PC-3 (cell line): ENCODE results near the gene SYMPK. TPM values are rescaled to one million over a fixed set of nuclear protein-coding genes. Genes with fewer than 3 reads are reported as not detected.

Experiments used
- ATAC-seq: fragments of 200-7000 bp; cut with Tn5 transposase; 2 replicates; pipeline ENCODE4 v1.9.1; 2020; ENCODE audit warnings: mild to moderate bottlenecking, moderate library complexity
- BruUV-seq: library from RNA; stranded (reverse); fragments of 400-500 nt; replicated peaks from 2 replicates; lab custom pipeline; 2021; lab: Mats Ljungman, UMichigan
- CTCF ChIA-PET: fragments of 300-600 bp; sonication (Branson Sonifier 250); formaldehyde crosslinking; loops from one replicate; lab custom pipeline; 2022; ENCODE audit warnings: antibody characterized with exemption; lab: Charles Lee
- POLR2A ChIA-PET: fragments of 300-600 bp; sonication (Branson Sonifier 250); formaldehyde crosslinking; loops from one replicate; lab custom pipeline; 2022; ENCODE audit warnings: antibody characterized with exemption; ENCODE audit not compliant: unreplicated experiment; lab: Charles Lee
- DNase-seq: peaks from one replicate; pipeline ENCODE4 v3.0.0-alpha.2; 2015
- H2AFZ ChIP-seq: fragments of 300-600 bp; sonication (generic); 2 replicates; pipeline ENCODE4 v1.6.0; 2016; ENCODE audit warnings: antibody characterized with exemption, low read length
- H3F3A ChIP-seq: fragments of 300-600 bp; sonication (generic); one replicate; pipeline ENCODE4 v1.6.0; 2017; ENCODE audit warnings: antibody characterized with exemption, low read length, control low read depth, mild to moderate bottlenecking; ENCODE audit not compliant: unreplicated experiment
- H3K27ac ChIP-seq: fragments of 300-600 bp; sonication (generic); 2 replicates; pipeline ENCODE4 v1.5.1; 2016; ENCODE audit warnings: mild to moderate bottlenecking, low read length
- H3K27me3 ChIP-seq: fragments of 300-600 bp; sonication (generic); 2 replicates; pipeline ENCODE4 v1.6.1; 2016; ENCODE audit warnings: low read length, mixed read lengths
- H3K36me3 ChIP-seq: fragments of 300-600 bp; sonication (generic); 2 replicates; pipeline ENCODE4 v1.6.1; 2016; ENCODE audit warnings: low read depth, mixed run types, low read length, mixed read lengths
- H3K4me1 ChIP-seq: fragments of 300-600 bp; sonication (generic); 2 replicates; pipeline ENCODE4 v1.5.1; 2016; ENCODE audit warnings: low read length; ENCODE audit not compliant: insufficient read depth
- H3K4me2 ChIP-seq: fragments of 300-600 bp; sonication (generic); 2 replicates; pipeline ENCODE4 v1.6.0; 2016; ENCODE audit warnings: low read length
- H3K4me3 ChIP-seq: fragments of 300-600 bp; sonication (generic); 2 replicates; pipeline ENCODE4 v1.5.1; 2016; ENCODE audit warnings: mild to moderate bottlenecking, low read length, mixed read lengths
- H3K79me2 ChIP-seq: fragments of 300-600 bp; sonication (generic); 2 replicates; pipeline ENCODE4 v1.6.1; 2017; ENCODE audit warnings: low read length, mixed read lengths
- H3K9ac ChIP-seq: fragments of 300-600 bp; sonication (generic); 2 replicates; pipeline ENCODE4 v1.6.0; 2016; ENCODE audit warnings: mild to moderate bottlenecking, low read length
- H3K9me2 ChIP-seq: fragments of 300-600 bp; sonication (generic); replicated peaks from 2 replicates; pipeline ENCODE4 v1.6.1; 2016; ENCODE audit warnings: mixed run types, low read length, mixed read lengths
- H3K9me3 ChIP-seq: fragments of 300-600 bp; sonication (generic); 2 replicates; pipeline ENCODE4 v1.6.1; 2016; ENCODE audit warnings: low read length, mixed read lengths
- H4K20me1 ChIP-seq: fragments of 300-600 bp; sonication (generic); 2 replicates; pipeline ENCODE4 v1.6.1; 2016; ENCODE audit warnings: low read length, mixed read lengths
- EZH2 ChIP-seq: fragments of 300-600 bp; sonication (generic); IDR thresholded peaks from one replicate; pipeline ENCODE4 v1.6.1; 2017; ENCODE audit warnings: antibody characterized with exemption, mild to moderate bottlenecking, low read length; ENCODE audit not compliant: unreplicated experiment
- EZH2phosphoT487 ChIP-seq: fragments of 300-600 bp; sonication (generic); IDR thresholded peaks from 2 replicates; pipeline ENCODE4 v1.6.1; 2018; ENCODE audit warnings: mild to moderate bottlenecking, antibody characterized with exemption, low read length, borderline replicate concordance
- intact Hi-C: fragments of 100-400 bp; cut with micrococcal nuclease; formaldehyde crosslinking; loops from 2 replicates; pipeline ENCODE4 v1.9.0; 2023
- total RNA-seq: library from RNA; depleted of rRNA; stranded (reverse); fragments of >200 nt; gene quantifications from 2 replicates; pipeline ENCODE4 v1.2.3, GENCODE V29; 2014
- TF ChIP-seq, protein P1 (sequence below): fragments of 300-600 bp; sonication (generic); conservative IDR thresholded peaks from 2 replicates; pipeline ENCODE4 v1.5.1; 2017; ENCODE audit warnings: antibody characterized with exemption, low read depth, mild to moderate bottlenecking, low read length

SYMPK gene
- total RNA-seq, 1 experiment from 2014 or later = 36.6 TPM

DNA sequence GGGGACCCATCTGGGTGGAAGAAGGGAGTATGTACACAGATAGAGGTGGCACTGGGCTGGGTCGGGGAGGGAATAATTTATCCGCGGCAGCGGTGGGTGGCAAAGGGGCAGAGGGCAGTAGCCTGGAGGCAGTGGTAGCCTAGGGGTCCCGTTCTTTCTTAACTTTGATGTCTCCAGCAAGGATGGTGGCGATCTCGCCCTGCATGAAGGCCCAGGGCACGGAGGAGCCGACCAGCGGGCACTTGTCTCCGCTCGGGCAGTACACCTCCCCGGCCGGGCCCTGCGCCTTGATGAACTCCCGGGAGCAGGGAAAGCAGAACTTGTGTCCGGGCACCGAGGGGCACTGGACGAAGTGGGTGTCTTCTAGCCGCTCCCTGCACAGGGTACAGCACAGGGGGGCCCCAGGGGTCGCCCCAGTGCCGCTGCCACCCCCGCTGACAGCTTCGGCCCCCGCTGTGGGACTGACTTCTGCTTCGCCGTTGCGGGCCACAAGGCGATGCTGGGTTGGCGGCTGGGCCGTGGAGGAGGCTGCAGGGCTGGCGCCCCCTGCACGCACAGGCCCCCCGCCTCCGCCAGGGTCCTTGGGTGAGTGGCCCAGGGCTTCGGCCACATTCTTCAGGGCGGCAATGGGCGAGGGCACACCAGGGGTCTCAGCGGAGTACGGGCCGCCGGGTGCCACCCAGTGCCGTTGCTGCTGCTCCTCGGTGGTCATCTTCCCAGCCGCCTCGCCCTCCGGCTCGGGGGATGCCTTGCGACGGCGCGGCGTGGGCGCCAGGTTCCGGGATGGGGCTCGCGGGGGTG is 21.1 kb upstream of the SYMPK start:
- Histone ChIP-seq H3K27me3 (no peaks in the 10 kb centered on the region), H3K9me2 (no peaks in the 10 kb centered on the region), H3F3A (no peaks in the 10 kb centered on the region), H3K9me3 (no peaks in the 10 kb centered on the region), H3K4me2 (peak overlapping the region; percentile 90), H3K79me2 (peaks cover 21% of the 10 kb centered on the region), H3K27ac (no peak overlapping the region), H4K20me1 (peaks cover 3% of the 10 kb centered on the region; the same call in 1 of the 2 replicates), H2AFZ (no peak overlapping the region), H3K4me1 (peaks cover 15% of the 10 kb centered on the region; the same call in 1 of the 2 replicates), H3K4me3 (peak overlapping the region; percentile 78), H3K9ac (peak overlapping the region; percentile 81; the same call in 1 of the 2 replicates), H3K36me3 (peaks cover 2% of the 10 kb centered on the region; the same call in 1 of the 2 replicates)
- intact Hi-C loops = loop anchor here (2.0 kb wide), 1 partner anchor 21 kb away; the partner anchor contains the start of gene SYMPK
- POLR2A ChIA-PET = no interaction called here
- CTCF ChIA-PET = interaction anchor here (1.2 kb wide), 1 partner anchor 20 kb away, joined by 9 read pairs; the partner anchor contains the start of genes FOXA3 and SYMPK
- DNase-seq = no peak
- BruUV-seq = no TSS peak
- TF ChIP-seq, protein P1, sequence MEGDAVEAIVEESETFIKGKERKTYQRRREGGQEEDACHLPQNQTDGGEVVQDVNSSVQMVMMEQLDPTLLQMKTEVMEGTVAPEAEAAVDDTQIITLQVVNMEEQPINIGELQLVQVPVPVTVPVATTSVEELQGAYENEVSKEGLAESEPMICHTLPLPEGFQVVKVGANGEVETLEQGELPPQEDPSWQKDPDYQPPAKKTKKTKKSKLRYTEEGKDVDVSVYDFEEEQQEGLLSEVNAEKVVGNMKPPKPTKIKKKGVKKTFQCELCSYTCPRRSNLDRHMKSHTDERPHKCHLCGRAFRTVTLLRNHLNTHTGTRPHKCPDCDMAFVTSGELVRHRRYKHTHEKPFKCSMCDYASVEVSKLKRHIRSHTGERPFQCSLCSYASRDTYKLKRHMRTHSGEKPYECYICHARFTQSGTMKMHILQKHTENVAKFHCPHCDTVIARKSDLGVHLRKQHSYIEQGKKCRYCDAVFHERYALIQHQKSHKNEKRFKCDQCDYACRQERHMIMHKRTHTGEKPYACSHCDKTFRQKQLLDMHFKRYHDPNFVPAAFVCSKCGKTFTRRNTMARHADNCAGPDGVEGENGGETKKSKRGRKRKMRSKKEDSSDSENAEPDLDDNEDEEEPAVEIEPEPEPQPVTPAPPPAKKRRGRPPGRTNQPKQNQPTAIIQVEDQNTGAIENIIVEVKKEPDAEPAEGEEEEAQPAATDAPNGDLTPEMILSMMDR = no peak
- TF ChIP-seq EZH2phosphoT487 = no peak
- no peak for TF ChIP-seq EZH2
- no peak for ATAC-seq

DNA sequence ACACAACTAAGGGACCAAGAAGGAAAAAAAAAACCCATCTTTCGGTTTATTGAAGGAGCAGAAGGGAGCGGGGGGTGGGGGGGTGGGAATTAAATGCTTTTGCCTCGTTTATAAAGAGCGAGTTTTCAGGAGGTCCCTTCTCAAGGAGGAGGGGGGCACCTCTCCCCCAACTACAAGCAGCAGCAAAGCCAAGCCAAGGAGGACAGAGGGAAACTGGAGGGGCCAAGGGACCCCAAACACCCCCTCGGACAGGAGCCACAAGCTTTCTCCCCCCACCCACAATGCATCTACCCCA is 20.6 kb upstream of the SYMPK start:
- no peak overlapping the region for H3K9ac ChIP-seq
- peak overlapping the region; percentile 90 for H3K4me2 ChIP-seq
- H3K79me2 ChIP-seq = peaks cover 21% of the 10 kb centered on the region
- H3F3A ChIP-seq = no peaks in the 10 kb centered on the region
- no peaks in the 10 kb centered on the region for H3K27me3 ChIP-seq
- no TSS peak for BruUV-seq
- H3K9me2 ChIP-seq = no peaks in the 10 kb centered on the region
- H3K4me1 ChIP-seq = peaks cover 17% of the 10 kb centered on the region; the same call in 1 of the 2 replicates
- ChIA-PET CTCF (no interaction called here), POLR2A (no interaction called here)
- no peak overlapping the region for H2AFZ ChIP-seq
- no peak overlapping the region for H3K27ac ChIP-seq
- intact Hi-C loops = loop anchor here (2.0 kb wide), 1 partner anchor 21 kb away; the partner anchor contains the start of gene SYMPK
- ATAC-seq (no peak), DNase-seq (no peak)
- H3K9me3 ChIP-seq = no peaks in the 10 kb centered on the region
- TF ChIP-seq EZH2phosphoT487 = no peak
- TF ChIP-seq, protein P1 = no peak
- TF ChIP-seq EZH2 = no peak
- peak overlapping the region; percentile 78 for H3K4me3 ChIP-seq
- H3K36me3 ChIP-seq = peaks cover 2% of the 10 kb centered on the region; the same call in 1 of the 2 replicates
- H4K20me1 ChIP-seq = peaks cover 3% of the 10 kb centered on the region; the same call in 1 of the 2 replicates
